ENCODE results near the gene SLC25A13. TPM values are rescaled to one million over a fixed set of nuclear protein-coding genes. Genes with fewer than 3 reads are reported as not detected.
A peak's percentile ranks its signal among the peaks of the same experiment; 100 is the strongest.

SLC25A13 gene
- total and polyA plus RNA-seq, 2 of the 13 experiments (the other 11 are each of a cell fraction or from before 2014, with no cell fraction given) = 36.2 to 84.9 TPM

- peak; percentile 58 for TF ChIP-seq NCOA2 (CRISPR knock-in tag; IDR thresholded peaks at IDR 0.05)
- peak; percentile 61; the same call in 1 of the 2 replicates for TF ChIP-seq GFI1 (CRISPR knock-in tag; IDR thresholded peaks at IDR 0.05; ENCODE audit: borderline replicate concordance)
- TF ChIP-seq NR2F2 (IDR thresholded peaks at IDR 0.05; ENCODE audit: borderline replicate concordance, low read depth) = 0 out of 2 replicates have a peak, but pooled peaks have one; percentile 44
- TF ChIP-seq SMARCC2 (IDR thresholded peaks at IDR 0.05) = no peak
- no peak for TF ChIP-seq SRSF1 (optimal IDR thresholded peaks at IDR 0.05; ENCODE audit: low read depth, low read length)
- no peak for TF ChIP-seq ZNF546 (CRISPR knock-in tag; conservative IDR thresholded peaks at IDR 0.05)
- no peak for TF ChIP-seq HOXA5 (CRISPR knock-in tag; IDR thresholded peaks at IDR 0.05)
- TF ChIP-seq ATF4 (CRISPR knock-in tag; IDR thresholded peaks at IDR 0.05) = peak in 1 of 2 experiments; percentile 93; a peak in 2 of 4 replicates
- no peak for TF ChIP-seq ZNF766 (CRISPR knock-in tag; IDR thresholded peaks at IDR 0.05; ENCODE audit: borderline replicate concordance)
- no peak for TF ChIP-seq KLF11 (CRISPR knock-in tag; IDR thresholded peaks at IDR 0.05)
- no peak for TF ChIP-seq ZSCAN31 (CRISPR knock-in tag; IDR thresholded peaks at IDR 0.05; ENCODE audit: low read depth)
- no peak for TF ChIP-seq TGIF2 (CRISPR knock-in tag; IDR thresholded peaks at IDR 0.05)
- 0 out of 2 replicates have a peak, but pooled peaks have one; percentile 9 for TF ChIP-seq BCL6 (CRISPR knock-in tag; IDR thresholded peaks at IDR 0.05)
- TF ChIP-seq PAXIP1 (CRISPR knock-in tag; conservative IDR thresholded peaks at IDR 0.05) = peak; percentile 47
- TF ChIP-seq KAT2B (IDR thresholded peaks at IDR 0.05; ENCODE audit: borderline replicate concordance, low read depth, low read length) = no peak
- TF ChIP-seq XBP1 (CRISPR knock-in tag; IDR thresholded peaks at IDR 0.05) = no peak
- no peak for TF ChIP-seq THYN1 (CRISPR knock-in tag; IDR thresholded peaks at IDR 0.05; ENCODE audit: borderline replicate concordance, low read depth)
- TF ChIP-seq ZNF740 (CRISPR knock-in tag; IDR thresholded peaks at IDR 0.05) = no peak
- TF ChIP-seq ZNF17 (CRISPR knock-in tag; IDR thresholded peaks at IDR 0.05) = no peak
- peak; percentile 55; the same call in 1 of the 2 replicates for TF ChIP-seq ARID5B (CRISPR knock-in tag; IDR thresholded peaks at IDR 0.05)
- no peak for TF ChIP-seq REPIN1 (CRISPR knock-in tag; IDR thresholded peaks at IDR 0.05; ENCODE audit: borderline replicate concordance, low read depth)
- TF ChIP-seq MBNL3 (CRISPR knock-in tag; conservative IDR thresholded peaks at IDR 0.05) = no peak
- TF ChIP-seq HNRNPK (IDR thresholded peaks at IDR 0.05; ENCODE audit: low read depth, low read length, poor library complexity, severe bottlenecking) = no peak
Observed at GRCh38 chr7:96359876-96360275, 38.0 kb upstream of the SLC25A13 start (continued).
